HG02973 (cell line): ENCODE data around the gene VSTM2B.
A peak's percentile ranks its signal among the peaks of the same experiment; 100 is the strongest.

Experiments
- ATAC-seq: cut with Tn5 transposase; IDR thresholded peaks from one replicate; pipeline ENCODE4 v1.9.1; 2021; ENCODE audit warnings: moderate library complexity; ENCODE audit not compliant: unreplicated experiment

The VSTM2B gene

GRCh38 chr19:29587059-29587458 is 61.3 kb downstream of the VSTM2B start:
- no peak for ATAC-seq

DNA sequence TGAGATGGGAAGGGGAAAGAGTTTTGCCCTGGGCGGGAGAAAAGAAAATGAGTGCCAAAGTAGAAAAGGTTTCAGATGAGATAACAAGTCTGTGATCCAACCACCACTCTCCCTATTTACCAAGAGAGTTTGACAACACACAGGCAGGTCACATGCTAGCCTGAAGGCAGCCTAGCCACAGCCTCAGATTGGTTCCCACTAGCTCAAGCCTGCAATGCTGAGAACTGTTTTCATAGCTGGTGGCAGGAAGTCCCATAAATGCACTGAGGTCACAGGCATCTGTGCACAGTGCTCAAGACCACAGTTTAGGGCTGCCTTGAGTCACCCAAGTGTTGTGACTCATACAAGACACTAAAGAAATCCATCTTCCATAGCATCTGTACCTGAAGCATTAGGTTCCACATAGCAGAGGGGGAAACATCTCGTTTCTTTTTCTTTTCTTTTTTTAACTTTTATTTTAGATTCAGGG is 61.8 kb downstream of the VSTM2B start:
- peak; percentile 83 for ATAC-seq

DNA sequence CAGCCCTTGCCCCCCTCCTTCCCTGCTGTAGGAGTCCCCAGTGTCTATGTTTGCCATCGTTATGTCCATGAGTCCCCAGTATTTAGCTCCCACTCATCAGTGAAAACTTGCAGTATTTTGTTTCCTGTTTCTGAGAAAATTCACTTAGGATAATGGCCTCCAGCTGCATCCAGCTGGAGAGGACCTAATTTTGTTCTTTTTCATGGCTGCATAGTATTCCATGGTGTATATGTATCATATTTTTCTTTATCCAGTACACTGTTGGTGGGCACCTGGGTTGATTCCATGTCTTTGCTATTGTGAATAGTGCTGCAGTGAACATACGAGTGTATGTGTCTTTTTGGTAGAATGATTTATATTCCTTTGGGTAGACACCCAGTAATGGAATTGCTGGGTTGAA is 62.3 kb downstream of the VSTM2B start:
- ATAC-seq, result no peak

GRCh38 chr19:29590278-29590677 is 64.5 kb downstream of the VSTM2B start:
- ATAC-seq, result no peak

- ATAC-seq, result no peak
Measured at GRCh38 chr19:29591670-29592069, 65.9 kb downstream of the VSTM2B start.

DNA sequence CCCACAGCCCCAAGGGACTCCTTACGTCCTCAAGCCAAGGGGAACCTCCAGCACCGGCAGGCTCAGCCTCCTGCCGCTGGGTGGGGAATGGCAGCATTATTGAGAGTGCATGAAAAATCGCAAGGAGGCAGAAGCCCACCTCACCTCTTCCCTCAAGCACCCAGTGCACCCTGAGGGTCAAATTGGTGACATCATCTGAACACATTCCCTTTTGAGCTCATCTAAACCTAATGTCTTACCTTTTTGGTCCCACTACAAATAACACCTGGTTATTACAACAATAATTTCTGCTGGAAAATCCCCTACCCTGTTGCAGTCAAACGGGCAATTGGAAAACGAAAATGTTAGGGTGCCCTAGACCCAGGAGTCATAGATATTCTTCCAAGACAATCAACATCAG is 68.1 kb downstream of the VSTM2B start:
- ATAC-seq, result no peak

DNA sequence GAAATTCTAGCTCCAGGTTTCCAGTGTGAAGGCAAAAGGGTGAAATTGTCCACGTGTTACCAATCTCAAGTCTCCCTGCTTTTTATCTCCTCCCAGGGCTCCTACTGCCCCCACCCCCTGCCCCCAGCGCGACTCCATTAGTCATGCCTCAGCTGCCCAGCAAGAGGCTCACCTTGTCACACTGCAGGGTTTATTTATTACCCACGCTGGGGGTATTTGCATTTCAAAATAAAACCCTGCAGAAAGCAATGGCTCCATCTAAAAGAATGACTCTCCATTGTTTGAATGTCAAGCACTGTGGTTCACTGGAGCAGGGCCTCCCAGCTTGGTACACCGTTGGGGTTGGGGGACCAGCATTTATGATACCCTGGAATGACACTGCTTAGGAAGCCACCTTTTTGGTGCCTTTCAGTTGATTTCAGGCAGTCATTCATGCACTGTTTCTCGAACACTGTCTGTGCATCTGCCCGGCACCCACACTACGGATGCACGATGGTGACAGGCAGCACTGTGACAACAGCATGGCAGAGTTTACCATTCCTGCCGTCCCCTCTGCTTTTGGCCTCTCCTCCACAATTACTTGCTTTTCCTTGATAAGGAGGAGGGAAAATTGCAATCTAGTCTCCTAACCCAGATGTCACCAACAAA is 70.4 kb downstream of the VSTM2B start:
- ATAC-seq, result no peak

DNA sequence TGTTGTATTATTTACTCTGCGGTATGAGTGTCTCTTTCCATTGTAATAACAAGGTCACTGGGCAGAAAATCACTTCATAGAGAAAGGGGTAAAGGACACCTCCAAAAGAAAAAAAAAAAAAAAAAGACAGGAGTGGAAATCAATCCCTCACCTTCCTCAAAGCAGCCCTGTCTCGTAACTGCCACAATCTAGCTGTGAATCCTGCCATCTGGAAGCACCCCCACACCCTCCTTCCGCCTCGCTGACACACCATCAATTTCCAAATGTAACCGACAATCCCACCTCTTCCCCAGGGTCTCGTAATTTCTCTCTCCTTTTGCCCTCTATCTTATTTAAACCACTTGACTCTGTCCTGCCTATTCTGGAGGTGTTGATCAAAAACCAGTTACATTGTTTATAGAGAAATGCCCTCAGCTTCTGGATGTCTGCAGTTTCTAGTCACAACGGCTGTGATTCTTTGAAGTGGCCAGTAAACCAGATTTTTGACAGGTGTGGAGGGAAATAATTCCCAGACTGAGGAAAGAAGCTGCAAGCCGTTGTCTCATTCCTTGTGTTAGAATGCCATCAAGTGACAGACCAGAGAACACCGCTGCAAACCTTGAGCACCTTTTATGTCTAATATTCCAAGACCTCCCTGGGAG is 71.2 kb downstream of the VSTM2B start:
- no peak for ATAC-seq

- ATAC-seq, result no peak
Measured at GRCh38 chr19:29598036-29598435, 72.2 kb downstream of the VSTM2B start.

DNA sequence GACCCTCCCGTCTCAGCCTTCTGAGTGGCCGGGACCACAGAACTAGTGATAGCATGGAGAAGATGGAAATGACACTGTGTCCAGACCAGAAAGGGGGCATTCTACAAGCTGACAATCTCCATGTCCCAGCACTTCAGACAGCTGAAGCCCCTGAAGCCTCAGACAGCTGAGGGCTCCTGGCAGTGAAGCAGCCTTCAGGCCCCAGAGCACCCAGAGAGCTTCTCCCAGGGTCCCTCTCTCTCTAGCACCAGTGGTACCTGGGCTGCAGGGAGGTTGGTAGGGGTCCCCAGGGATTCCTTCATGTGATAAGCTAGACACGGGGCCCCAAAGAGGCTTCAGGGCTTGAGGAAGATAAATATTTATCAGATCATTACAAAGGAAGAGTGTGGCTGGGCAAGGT is 72.7 kb downstream of the VSTM2B start:
- ATAC-seq, result no peak

GRCh38 chr19:29603308-29603707 is 77.5 kb downstream of the VSTM2B start:
- ATAC-seq, result no peak

- peak; percentile 53 for ATAC-seq
Measured at GRCh38 chr19:29605653-29606419, 80.0 kb downstream of the VSTM2B start, which contains the start of gene POP4. Gene POP4, plus strand, starts transcription at chr19:29606283. Its CDS starts 36 bp downstream, at chr19:29606319.

DNA sequence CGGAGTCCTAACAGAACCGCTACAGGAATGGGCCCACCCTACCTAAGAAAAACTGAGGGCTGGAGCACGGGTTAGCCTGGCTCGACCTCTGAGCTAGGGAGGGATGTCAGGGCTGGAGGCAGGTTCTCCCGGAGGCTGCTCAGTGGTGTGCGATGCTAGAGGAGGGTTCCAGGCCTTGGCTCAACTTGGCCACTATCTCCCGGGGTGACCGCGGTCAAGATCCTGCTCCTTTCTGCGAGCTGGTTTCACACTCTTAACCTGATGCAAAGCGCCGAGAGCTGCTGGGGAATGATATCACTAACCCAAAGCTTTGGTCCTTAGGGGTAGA is 80.6 kb downstream of the VSTM2B start:
- peak; percentile 9 for ATAC-seq

DNA sequence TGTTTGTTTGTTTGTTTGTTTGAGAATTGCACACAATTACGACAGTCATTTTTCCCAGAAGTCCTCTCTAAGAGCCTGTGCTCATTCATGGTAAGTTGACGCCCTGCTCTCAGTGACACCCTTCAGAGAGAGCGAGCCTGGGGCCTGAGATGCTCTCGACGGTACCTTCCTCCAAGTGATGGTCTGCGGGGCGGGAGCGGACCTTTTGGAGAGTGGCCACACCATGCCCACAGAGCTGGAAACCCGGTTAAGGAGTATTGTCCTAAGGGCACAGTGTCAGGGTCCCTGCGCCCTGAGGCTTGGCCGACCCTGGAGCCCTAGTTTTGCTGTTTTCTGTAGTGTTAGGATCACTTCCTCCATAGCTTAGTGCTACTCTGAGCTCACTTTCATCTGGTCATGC is 83.8 kb downstream of the VSTM2B start:
- ATAC-seq, result no peak

GRCh38 chr19:29610213-29610573 is 84.4 kb downstream of the VSTM2B start:
- ATAC-seq, result no peak

DNA sequence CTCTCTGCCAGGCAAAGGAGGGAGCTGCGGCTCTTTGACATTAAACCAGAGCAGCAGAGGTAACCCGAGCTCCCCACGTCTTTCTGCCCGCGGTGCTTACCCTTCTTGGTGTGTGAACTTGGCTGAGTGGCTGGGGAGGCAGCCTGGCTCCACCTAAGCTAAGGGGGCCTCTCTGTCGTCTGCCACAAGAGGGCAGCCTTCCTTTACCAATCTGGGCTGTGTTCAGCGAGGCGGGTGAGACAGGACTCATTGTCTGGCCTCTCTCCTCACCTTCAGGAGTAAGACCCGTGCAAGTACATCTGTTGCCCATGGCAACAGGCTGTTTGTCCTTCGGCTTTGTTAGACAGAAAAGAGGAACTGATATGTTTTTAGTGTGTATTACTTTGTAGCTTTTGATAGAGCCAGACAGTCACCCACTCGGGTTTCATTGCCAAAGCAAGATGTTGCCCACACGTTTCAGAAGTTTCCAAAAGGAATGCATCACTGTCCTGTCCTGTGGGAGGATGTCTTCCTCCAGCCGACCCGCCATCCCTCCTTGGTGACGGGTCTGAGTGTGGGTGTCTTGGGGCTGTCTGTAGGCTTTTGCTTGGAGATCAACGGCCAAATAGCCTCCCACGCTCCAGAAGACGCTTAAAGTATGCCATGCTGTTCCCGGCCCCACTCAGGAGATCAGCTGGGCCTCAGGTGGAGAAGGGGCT is 84.9 kb downstream of the VSTM2B start:
- peak; percentile 79 for ATAC-seq

DNA sequence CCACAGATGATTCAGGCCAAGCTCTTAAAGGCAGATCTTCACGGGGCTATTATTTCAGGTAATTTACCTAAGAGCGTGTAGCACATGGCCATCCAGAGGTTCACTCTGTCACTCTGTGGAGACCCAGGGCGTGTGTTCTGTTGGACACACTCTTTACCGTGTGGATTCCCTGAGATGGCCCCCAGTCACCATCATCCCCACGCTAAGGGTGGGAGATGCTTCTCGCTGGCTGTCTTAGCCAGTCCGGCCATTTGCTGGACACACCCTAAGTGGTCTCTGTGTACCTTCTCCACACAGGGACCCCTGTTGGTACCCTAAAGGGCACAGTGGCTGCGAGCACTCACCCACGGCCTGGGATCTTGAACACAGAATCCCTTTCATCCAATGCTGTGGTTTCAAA is 86.3 kb downstream of the VSTM2B start:
- no peak for ATAC-seq

DNA sequence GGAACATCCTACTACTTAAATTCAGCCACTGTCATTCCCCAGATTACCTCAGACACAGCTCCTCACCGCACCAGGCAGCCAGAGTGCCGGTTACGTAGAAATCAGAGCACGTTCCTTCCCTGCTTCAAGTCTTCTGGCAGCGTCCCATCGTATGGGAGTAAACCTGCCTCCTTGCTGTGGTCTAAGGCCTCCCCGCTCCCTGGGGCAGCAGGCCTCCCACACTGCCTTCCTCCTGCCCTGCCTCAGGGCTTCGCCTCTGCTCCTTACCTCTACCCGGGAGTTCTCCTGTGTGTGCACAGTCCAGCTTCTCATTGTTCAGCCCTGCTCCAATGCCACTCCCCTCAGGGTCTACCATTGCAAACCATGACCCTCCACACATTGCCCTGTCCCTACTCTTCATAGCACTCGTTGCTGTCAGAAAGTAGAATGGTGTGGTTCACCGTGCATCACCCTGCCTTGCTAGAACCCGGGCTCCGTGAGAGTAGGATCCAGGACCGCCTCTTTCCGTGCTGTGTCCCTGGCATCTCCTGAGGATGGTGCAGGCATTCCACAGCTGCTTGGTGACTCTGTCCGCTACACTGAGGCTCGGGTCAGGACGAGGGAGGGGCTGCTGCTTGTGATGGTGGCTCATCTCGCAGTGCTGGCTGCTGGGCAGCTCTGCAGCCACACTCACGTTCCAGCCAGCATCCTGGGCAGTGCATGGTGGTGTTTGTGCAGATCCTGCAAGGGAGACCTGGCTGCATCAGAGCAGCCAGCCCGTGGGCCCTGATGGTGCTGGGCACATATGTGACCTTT is 87.2 kb downstream of the VSTM2B start:
- no peak for ATAC-seq

DNA sequence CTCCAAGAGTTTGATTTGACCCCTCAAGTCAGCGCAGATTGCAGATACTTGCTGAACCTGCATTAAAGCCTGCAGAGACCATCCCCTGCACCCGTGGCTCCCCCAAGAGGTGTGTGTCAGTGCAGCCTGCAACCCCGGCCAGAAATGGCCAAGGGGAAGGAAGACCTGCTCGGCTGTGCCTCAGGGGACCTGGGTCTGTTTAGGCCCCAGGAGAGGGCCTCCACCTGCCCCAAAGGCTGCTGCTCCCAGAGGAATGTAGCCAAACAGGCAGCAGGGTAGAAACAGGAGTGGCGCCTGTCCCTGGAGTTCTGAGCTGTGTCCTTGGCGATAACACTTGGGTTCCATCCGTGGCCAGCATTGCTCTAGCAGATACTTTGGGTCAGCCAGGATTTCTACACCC is 88.3 kb downstream of the VSTM2B start:
- ATAC-seq, result no peak
